Chondrocyte (in vitro differentiated cells): Measurements from ENCODE around the gene TTC5. TPM values are rescaled to one million over a fixed set of nuclear protein-coding genes. Genes with fewer than 3 reads are reported as not detected.

Source experiments
- DNase-seq: peaks from one replicate; pipeline ENCODE4 v3.0.0; 2021; ENCODE audit warnings: mixed read lengths, low spot score
- H3K27ac Mint-ChIP-seq: one replicate; pipeline ENCODE4 v1.8.0; 2021; ENCODE audit warnings: mild to moderate bottlenecking, moderate library complexity, mixed read lengths; ENCODE audit not compliant: unreplicated experiment
- H3K27me3 Mint-ChIP-seq: 2 replicates; pipeline ENCODE4 v1.8.0; 2021; ENCODE audit warnings: low read depth, mixed read lengths
- H3K36me3 Mint-ChIP-seq: 2 replicates; pipeline ENCODE4 v1.8.0; 2021; ENCODE audit warnings: low read depth, mixed read lengths
- H3K4me1 Mint-ChIP-seq: 2 replicates; pipeline ENCODE4 v1.8.0; 2021; ENCODE audit warnings: low read depth, mild to moderate bottlenecking, mixed read lengths
- H3K4me3 Mint-ChIP-seq: one replicate; pipeline ENCODE4 v1.8.0; 2021; ENCODE audit warnings: mild to moderate bottlenecking, moderate library complexity, mixed read lengths; ENCODE audit not compliant: unreplicated experiment
- H3K9me3 Mint-ChIP-seq: 2 replicates; pipeline ENCODE4 v1.8.0; 2021; ENCODE audit warnings: low read depth, mixed read lengths
- total RNA-seq: library from RNA; stranded (reverse); gene quantifications from 3 replicates; pipeline ENCODE4 v1.2.1, GENCODE V29; 2021
- TF ChIP-seq, protein P1 (sequence below): fragments of 200-600 bp; sonication (generic); IDR thresholded peaks from 2 replicates; pipeline ENCODE4 v1.5.0; 2021; ENCODE audit warnings: antibody characterized with exemption, mild to moderate bottlenecking, moderate library complexity

Gene TTC5
- total RNA-seq, 1 donor from 2014 or later, result 16.3 TPM

GRCh38 chr14:20328705-20329104 is 23.0 kb upstream of the TTC5 start:
- peaks cover 41% of the 10 kb centered on the region for H3K4me1 Mint-ChIP-seq
- H3K4me3 Mint-ChIP-seq, result no peak overlapping the region
- H3K27ac Mint-ChIP-seq, result peak overlapping the region; percentile 1
- no peak for DNase-seq
- TF ChIP-seq, protein P1, sequence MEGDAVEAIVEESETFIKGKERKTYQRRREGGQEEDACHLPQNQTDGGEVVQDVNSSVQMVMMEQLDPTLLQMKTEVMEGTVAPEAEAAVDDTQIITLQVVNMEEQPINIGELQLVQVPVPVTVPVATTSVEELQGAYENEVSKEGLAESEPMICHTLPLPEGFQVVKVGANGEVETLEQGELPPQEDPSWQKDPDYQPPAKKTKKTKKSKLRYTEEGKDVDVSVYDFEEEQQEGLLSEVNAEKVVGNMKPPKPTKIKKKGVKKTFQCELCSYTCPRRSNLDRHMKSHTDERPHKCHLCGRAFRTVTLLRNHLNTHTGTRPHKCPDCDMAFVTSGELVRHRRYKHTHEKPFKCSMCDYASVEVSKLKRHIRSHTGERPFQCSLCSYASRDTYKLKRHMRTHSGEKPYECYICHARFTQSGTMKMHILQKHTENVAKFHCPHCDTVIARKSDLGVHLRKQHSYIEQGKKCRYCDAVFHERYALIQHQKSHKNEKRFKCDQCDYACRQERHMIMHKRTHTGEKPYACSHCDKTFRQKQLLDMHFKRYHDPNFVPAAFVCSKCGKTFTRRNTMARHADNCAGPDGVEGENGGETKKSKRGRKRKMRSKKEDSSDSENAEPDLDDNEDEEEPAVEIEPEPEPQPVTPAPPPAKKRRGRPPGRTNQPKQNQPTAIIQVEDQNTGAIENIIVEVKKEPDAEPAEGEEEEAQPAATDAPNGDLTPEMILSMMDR, result no peak
- H3K27me3 Mint-ChIP-seq, result no peaks in the 10 kb centered on the region
- H3K36me3 Mint-ChIP-seq, result peaks cover 6% of the 10 kb centered on the region
- H3K9me3 Mint-ChIP-seq, result no peaks in the 10 kb centered on the region

GRCh38 chr14:20327005-20327869 is 21.5 kb upstream of the TTC5 start:
- DNase-seq, result no peak
- H3K27me3 Mint-ChIP-seq, result no peaks in the 10 kb centered on the region
- no peak overlapping the region for H3K4me3 Mint-ChIP-seq
- no peaks in the 10 kb centered on the region for H3K9me3 Mint-ChIP-seq
- H3K4me1 Mint-ChIP-seq, result peaks cover 36% of the 10 kb centered on the region
- H3K36me3 Mint-ChIP-seq, result peaks cover 7% of the 10 kb centered on the region
- TF ChIP-seq, protein P1, result peak; percentile 95
- H3K27ac Mint-ChIP-seq, result peak overlapping the region; percentile 80

GRCh38 chr14:20317720-20318119 is 12.0 kb upstream of the TTC5 start:
- no peaks in the 10 kb centered on the region for H3K27me3 Mint-ChIP-seq
- H3K36me3 Mint-ChIP-seq, result peaks cover 25% of the 10 kb centered on the region
- no peaks in the 10 kb centered on the region for H3K4me1 Mint-ChIP-seq
- TF ChIP-seq, protein P1, result no peak
- no peak overlapping the region for H3K4me3 Mint-ChIP-seq
- H3K9me3 Mint-ChIP-seq, result no peaks in the 10 kb centered on the region
- H3K27ac Mint-ChIP-seq, result no peak overlapping the region
- no peak for DNase-seq

GRCh38 chr14:20314026-20314425 is 8.3 kb upstream of the TTC5 start:
- Mint-ChIP-seq H3K9me3 (no peaks in the 10 kb centered on the region), H3K36me3 (peaks cover 28% of the 10 kb centered on the region), H3K27ac (no peak overlapping the region), H3K4me1 (no peaks in the 10 kb centered on the region), H3K4me3 (no peak overlapping the region), H3K27me3 (no peaks in the 10 kb centered on the region)
- TF ChIP-seq, protein P1, result no peak
- DNase-seq, result no peak

DNA sequence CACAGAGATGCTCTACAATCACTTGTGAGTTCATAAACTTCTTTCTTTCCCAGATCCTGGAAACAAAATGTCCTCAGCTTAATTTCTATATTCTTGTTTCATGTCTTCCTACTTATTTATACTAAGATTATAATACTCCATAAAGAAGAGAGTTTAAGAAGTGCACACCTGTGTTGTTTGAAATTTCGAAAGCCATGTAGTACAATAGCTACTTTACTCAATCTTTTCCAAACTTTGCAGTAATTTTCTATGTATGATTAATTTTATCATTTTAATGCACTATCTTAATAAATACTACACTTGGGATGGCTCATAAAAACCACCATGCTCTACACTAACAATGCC is 300 bp upstream of the TTC5 start:
- no peak for DNase-seq
- H3K36me3 Mint-ChIP-seq, result peaks cover 3% of the 10 kb centered on the region
- no peak overlapping the region for H3K27ac Mint-ChIP-seq
- peak overlapping the region; percentile 83 for H3K4me3 Mint-ChIP-seq
- no peaks in the 10 kb centered on the region for H3K9me3 Mint-ChIP-seq
- peaks cover 29% of the 10 kb centered on the region for H3K4me1 Mint-ChIP-seq
- H3K27me3 Mint-ChIP-seq, result no peaks in the 10 kb centered on the region
- TF ChIP-seq, protein P1, result no peak
